ENCODE measurements around the gene HOXB4. TPM values are rescaled to one million over a fixed set of nuclear protein-coding genes. Genes with fewer than 3 reads are reported as not detected.

The HOXB4 gene
- total RNA-seq, 1 experiment from 2014 or later: 11.3 TPM

DNA sequence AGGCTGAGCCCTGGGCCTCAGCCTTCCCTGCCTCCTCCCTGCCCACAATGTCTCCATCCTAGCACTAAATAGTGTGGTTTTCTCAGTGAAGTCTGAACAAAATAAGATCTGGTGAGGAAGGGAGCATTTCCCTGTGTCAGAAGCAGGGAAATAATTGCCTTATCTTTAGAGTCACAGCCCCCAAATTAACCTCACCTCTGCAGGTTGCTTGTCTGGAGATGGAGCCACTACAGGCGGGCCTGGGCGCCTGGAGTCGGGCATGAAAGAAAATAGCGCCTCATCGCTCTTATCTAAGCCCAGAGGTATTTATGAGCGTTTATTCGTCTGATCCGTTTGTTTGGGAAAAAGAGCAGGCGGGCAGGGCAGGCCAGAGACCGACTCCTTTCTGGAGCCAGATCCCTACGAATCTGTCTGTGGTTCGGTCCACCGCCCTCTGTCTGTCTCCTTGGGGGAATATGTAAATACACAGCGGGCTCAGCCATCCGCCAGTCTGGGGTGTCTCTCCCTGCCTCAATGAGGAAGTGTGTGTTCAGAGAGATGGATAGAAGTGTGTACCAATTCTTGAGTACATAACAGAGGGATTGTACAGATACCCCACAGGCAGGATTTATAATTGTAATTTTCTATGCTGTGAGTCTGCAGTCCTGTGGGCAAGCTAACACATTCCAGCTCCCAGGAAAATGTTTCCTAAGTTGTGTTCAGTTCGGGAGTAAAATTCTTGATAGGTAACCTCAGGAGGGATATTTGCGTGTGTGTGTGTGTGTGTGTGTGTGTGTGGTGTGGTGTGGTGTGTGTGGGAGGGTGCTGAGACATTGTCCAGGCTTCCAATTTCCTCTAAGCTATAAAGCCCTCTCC is 22.3 kb upstream of the HOXB4 start:
- ChIA-PET RAD21 (ENCODE audit: low non-redundant PET in 1 of 2, low total read pairs in 2 of 2, uncharacterized antibody in 2 of 2, unreplicated experiment in 2 of 2) (interaction anchor here in 1 of 2 experiments (0.6 kb wide), 1 partner anchor 249 kb away, joined by 3 read pairs; no protein-coding TSS in a partner anchor), POLR2A (interaction anchor here (0.6 to 2.1 kb wide), 4 partner anchors 9 to 26 kb away, joined by 3 to 6 read pairs (median 4); partner anchors contain the start of genes HOXB8 and HOXB9), CTCF (interaction anchor here (1.8 kb wide), 1 partner anchor 9 kb away, joined by 5 read pairs; no protein-coding TSS in a partner anchor)
- Histone ChIP-seq H3K9me3 (ENCODE audit: control insufficient read depth in 1 of 2, insufficient read depth in 1 of 2, low read depth in 1 of 2, low read length in 2 of 2) (no peaks in the 10 kb centered on the region), H3K4me3 (replicated peaks in 1 of 2; ENCODE audit: low read depth in 1 of 2, low read length in 2 of 2) (no peak overlapping the region; a peak in 1 of 4 replicates), H2AFZ (ENCODE audit: low read depth, low read length, poor library complexity, severe bottlenecking) (no peak overlapping the region), H3K36me3 (ENCODE audit: control insufficient read depth in 1 of 2, insufficient read depth in 2 of 2, low read length in 2 of 2) (peaks cover 14 to 24% of the 10 kb centered on the region in 2 experiments; a peak in 3 of 4 replicates), H3K9me2 (ENCODE audit: insufficient read depth) (no peaks in the 10 kb centered on the region), H3K27me3 (ENCODE audit: insufficient read depth, low read length) (no peaks in the 10 kb centered on the region), H3K79me2 (ENCODE audit: insufficient read depth, low read length) (peaks cover 100% of the 10 kb centered on the region), H3K4me2 (ENCODE audit: low read length) (peak overlapping the region; percentile 82), H3K4me1 (ENCODE audit: control insufficient read depth in 1 of 2, insufficient read depth in 2 of 2, low read length in 2 of 2) (peaks cover 28 to 39% of the 10 kb centered on the region in 2 experiments), H3K27ac (ENCODE audit: low read depth, low read length) (peak overlapping the region; percentile 47), H3K9ac (ENCODE audit: low read length) (0 out of 2 replicates have a peak overlapping the region, but pooled peaks have one; percentile 2), H4K20me1 (ENCODE audit: insufficient read depth) (peaks cover 4% of the 10 kb centered on the region; the same call in 1 of the 2 replicates)
- DNase-seq (ENCODE audit: low read depth, low spot score) (no peak), ATAC-seq (no peak)
- no TSS peak for BruUV-seq (replicated peaks)
- intact Hi-C loops (cut with micrococcal nuclease): no loop called here
- TF ChIP-seq YY1 (IDR thresholded peaks at IDR 0.05; ENCODE audit: extremely low read depth, insufficient replicate concordance, low read depth, low read length) (no peak), SIN3A (IDR thresholded peaks at IDR 0.05; ENCODE audit: low read depth) (no peak), SP1 (IDR thresholded peaks at IDR 0.05; ENCODE audit: low read depth) (no peak)
- TF ChIP-seq, protein P1, sequence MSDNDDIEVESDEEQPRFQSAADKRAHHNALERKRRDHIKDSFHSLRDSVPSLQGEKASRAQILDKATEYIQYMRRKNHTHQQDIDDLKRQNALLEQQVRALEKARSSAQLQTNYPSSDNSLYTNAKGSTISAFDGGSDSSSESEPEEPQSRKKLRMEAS (IDR thresholded peaks at IDR 0.05): no peak

GRCh38 chr17:48599354-48599753 is 21.2 kb upstream of the HOXB4 start:
- Histone ChIP-seq H2AFZ (ENCODE audit: low read depth, low read length, poor library complexity, severe bottlenecking) (no peak overlapping the region), H3K4me1 (ENCODE audit: control insufficient read depth in 1 of 2, insufficient read depth in 2 of 2, low read length in 2 of 2) (peaks cover 23 to 32% of the 10 kb centered on the region in 2 experiments), H3K9ac (ENCODE audit: low read length) (no peak overlapping the region), H3K4me3 (replicated peaks in 1 of 2; ENCODE audit: low read depth in 1 of 2, low read length in 2 of 2) (no peak overlapping the region), H3K79me2 (ENCODE audit: insufficient read depth, low read length) (peaks cover 100% of the 10 kb centered on the region), H4K20me1 (ENCODE audit: insufficient read depth) (peaks cover 4% of the 10 kb centered on the region; the same call in 1 of the 2 replicates), H3K27me3 (ENCODE audit: insufficient read depth, low read length) (no peaks in the 10 kb centered on the region), H3K9me3 (ENCODE audit: control insufficient read depth in 1 of 2, insufficient read depth in 1 of 2, low read depth in 1 of 2, low read length in 2 of 2) (no peaks in the 10 kb centered on the region), H3K4me2 (ENCODE audit: low read length) (no peak overlapping the region), H3K36me3 (ENCODE audit: control insufficient read depth in 1 of 2, insufficient read depth in 2 of 2, low read length in 2 of 2) (peaks cover 22 to 24% of the 10 kb centered on the region in 2 experiments; a peak in 3 of 4 replicates), H3K9me2 (ENCODE audit: insufficient read depth) (no peaks in the 10 kb centered on the region), H3K27ac (ENCODE audit: low read depth, low read length) (0 out of 2 replicates have a peak overlapping the region, but pooled peaks have one; percentile 47)
- DNase-seq (ENCODE audit: low read depth, low spot score) (no peak), ATAC-seq (no peak)
- intact Hi-C loops (cut with micrococcal nuclease): no loop called here
- ChIA-PET RAD21 (ENCODE audit: low non-redundant PET in 1 of 2, low total read pairs in 2 of 2, uncharacterized antibody in 2 of 2, unreplicated experiment in 2 of 2) (interaction anchor here in 1 of 2 experiments (0.6 kb wide), 1 partner anchor 15 kb away, joined by 4 read pairs; no protein-coding TSS in a partner anchor), CTCF (no interaction called here), POLR2A (no interaction called here)
- no TSS peak for BruUV-seq (replicated peaks)
- TF ChIP-seq ZFX (IDR thresholded peaks at IDR 0.05) (no peak), JUND (IDR thresholded peaks at IDR 0.05) (no peak), POLR2AphosphoS5 (IDR thresholded peaks at IDR 0.05; ENCODE audit: low read depth, low read length) (no peak), EGR1 (IDR thresholded peaks at IDR 0.05; ENCODE audit: low read depth) (no peak), FOSL1 (IDR thresholded peaks at IDR 0.05; ENCODE audit: low read depth) (no peak), RAD21 (IDR thresholded peaks at IDR 0.05; ENCODE audit: low read depth) (no peak), SIN3A (IDR thresholded peaks at IDR 0.05; ENCODE audit: low read depth) (no peak), EZH2phosphoT487 (IDR thresholded peaks at IDR 0.05; ENCODE audit: borderline replicate concordance) (no peak), SRF (IDR thresholded peaks at IDR 0.05; ENCODE audit: low read depth) (no peak), ZNF274 (IDR thresholded peaks at IDR 0.05; ENCODE audit: low read depth, low read length) (no peak), YY1 (IDR thresholded peaks at IDR 0.05; ENCODE audit: extremely low read depth, insufficient replicate concordance, low read depth, low read length) (no peak), POLR2A (IDR thresholded peaks at IDR 0.05; ENCODE audit: borderline replicate concordance, extremely low read depth, insufficient read depth, insufficient read length) (no peak)
- TF ChIP-seq, protein P2, sequence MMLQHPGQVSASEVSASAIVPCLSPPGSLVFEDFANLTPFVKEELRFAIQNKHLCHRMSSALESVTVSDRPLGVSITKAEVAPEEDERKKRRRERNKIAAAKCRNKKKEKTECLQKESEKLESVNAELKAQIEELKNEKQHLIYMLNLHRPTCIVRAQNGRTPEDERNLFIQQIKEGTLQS (IDR thresholded peaks at IDR 0.05): no peak
- TF ChIP-seq, protein P3, sequence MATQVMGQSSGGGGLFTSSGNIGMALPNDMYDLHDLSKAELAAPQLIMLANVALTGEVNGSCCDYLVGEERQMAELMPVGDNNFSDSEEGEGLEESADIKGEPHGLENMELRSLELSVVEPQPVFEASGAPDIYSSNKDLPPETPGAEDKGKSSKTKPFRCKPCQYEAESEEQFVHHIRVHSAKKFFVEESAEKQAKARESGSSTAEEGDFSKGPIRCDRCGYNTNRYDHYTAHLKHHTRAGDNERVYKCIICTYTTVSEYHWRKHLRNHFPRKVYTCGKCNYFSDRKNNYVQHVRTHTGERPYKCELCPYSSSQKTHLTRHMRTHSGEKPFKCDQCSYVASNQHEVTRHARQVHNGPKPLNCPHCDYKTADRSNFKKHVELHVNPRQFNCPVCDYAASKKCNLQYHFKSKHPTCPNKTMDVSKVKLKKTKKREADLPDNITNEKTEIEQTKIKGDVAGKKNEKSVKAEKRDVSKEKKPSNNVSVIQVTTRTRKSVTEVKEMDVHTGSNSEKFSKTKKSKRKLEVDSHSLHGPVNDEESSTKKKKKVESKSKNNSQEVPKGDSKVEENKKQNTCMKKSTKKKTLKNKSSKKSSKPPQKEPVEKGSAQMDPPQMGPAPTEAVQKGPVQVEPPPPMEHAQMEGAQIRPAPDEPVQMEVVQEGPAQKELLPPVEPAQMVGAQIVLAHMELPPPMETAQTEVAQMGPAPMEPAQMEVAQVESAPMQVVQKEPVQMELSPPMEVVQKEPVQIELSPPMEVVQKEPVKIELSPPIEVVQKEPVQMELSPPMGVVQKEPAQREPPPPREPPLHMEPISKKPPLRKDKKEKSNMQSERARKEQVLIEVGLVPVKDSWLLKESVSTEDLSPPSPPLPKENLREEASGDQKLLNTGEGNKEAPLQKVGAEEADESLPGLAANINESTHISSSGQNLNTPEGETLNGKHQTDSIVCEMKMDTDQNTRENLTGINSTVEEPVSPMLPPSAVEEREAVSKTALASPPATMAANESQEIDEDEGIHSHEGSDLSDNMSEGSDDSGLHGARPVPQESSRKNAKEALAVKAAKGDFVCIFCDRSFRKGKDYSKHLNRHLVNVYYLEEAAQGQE (IDR thresholded peaks at IDR 0.05; ENCODE audit: low read depth): no peak
